Activated CD4-positive, alpha-beta T cell treated with anti-CD3 and anti-CD28 coated beads for 36 hours (primary cell): ENCODE data around the gene ERMAP. TPM values are rescaled to one million over a fixed set of nuclear protein-coding genes. Genes with fewer than 3 reads are reported as not detected.
"Not testable (repeated sequence)": the region's sequence is repeated elsewhere in the genome, so short reads cannot be mapped to it uniquely, and the experiment has no call there.

Source experiments
- ATAC-seq: fragments of 200-7000 bp; cut with Tn5 transposase; one replicate; pipeline ENCODE4 v1.10.0; 2021; ENCODE audit warnings: mild to moderate bottlenecking, moderate library complexity
- CTCF ChIA-PET: fragments of 350-600 bp; sonication (Branson Sonifier 250); formaldehyde crosslinking; loops from one replicate; lab custom pipeline; 2021; ENCODE audit warnings: antibody characterized with exemption; lab: Charles Lee
- POLR2A ChIA-PET: fragments of 350-600 bp; sonication (Branson Sonifier 250); formaldehyde crosslinking; loops from one replicate; lab custom pipeline; 2021; ENCODE audit warnings: antibody characterized with exemption, inconsistent platforms; lab: Charles Lee
- DNase-seq: peaks from one replicate; pipeline ENCODE4 v3.0.0-alpha.2; 2020
- H3K27ac Mint-ChIP-seq: one replicate; pipeline ENCODE4 v1.8.0; 2021; ENCODE audit warnings: mixed read lengths
- H3K27me3 Mint-ChIP-seq: one replicate; pipeline ENCODE4 v1.8.0; 2021; ENCODE audit warnings: mixed read lengths
- H3K36me3 Mint-ChIP-seq: one replicate; pipeline ENCODE4 v1.8.0; 2021; ENCODE audit warnings: low read depth, mixed read lengths
- H3K4me1 Mint-ChIP-seq: one replicate; pipeline ENCODE4 v1.8.0; 2021; ENCODE audit warnings: mixed read lengths
- H3K4me3 Mint-ChIP-seq: one replicate; pipeline ENCODE4 v1.8.0; 2021; ENCODE audit warnings: mild to moderate bottlenecking, moderate library complexity, mixed read lengths
- H3K9me3 Mint-ChIP-seq: one replicate; pipeline ENCODE4 v1.8.0; 2021; ENCODE audit warnings: low read depth, mixed read lengths
- intact Hi-C, 2 experiments: fragments of 100-400 bp; cut with DNase I in 1 of 2; cut with micrococcal nuclease in 1 of 2; formaldehyde crosslinking; loops; one replicate each; pipeline versions ENCODE4 v1.14.2 to v1.15.1; 2022 to 2024; cut with DNase I, micrococcal nuclease
- total RNA-seq, 2 experiments: library from RNA; stranded (reverse); gene quantifications; one replicate each; pipeline ENCODE4 v1.2.3, GENCODE V29; 2021

Gene ERMAP
- total RNA-seq, 2 experiments from 2014 or later: 4.5 to 6.4 TPM

GRCh38 chr1:42869254-42869653 is 52.3 kb downstream of the ERMAP start:
- H3K4me3 Mint-ChIP-seq, H3K9me3 Mint-ChIP-seq, CTCF ChIA-PET, H3K27ac Mint-ChIP-seq, ATAC-seq, intact Hi-C loops, H3K36me3 Mint-ChIP-seq, H3K27me3 Mint-ChIP-seq, DNase-seq, POLR2A ChIA-PET, H3K4me1 Mint-ChIP-seq: not testable (repeated sequence)

- H3K9me3 Mint-ChIP-seq, ATAC-seq, H3K4me3 Mint-ChIP-seq, POLR2A ChIA-PET, intact Hi-C loops, H3K27ac Mint-ChIP-seq, H3K27me3 Mint-ChIP-seq, DNase-seq, H3K4me1 Mint-ChIP-seq, CTCF ChIA-PET, H3K36me3 Mint-ChIP-seq: not testable (repeated sequence)
These were observed 52.8 kb downstream of the ERMAP start for GRCh38 chr1:42869751-42870150.

- POLR2A ChIA-PET, H3K27ac Mint-ChIP-seq, H3K36me3 Mint-ChIP-seq, DNase-seq, H3K27me3 Mint-ChIP-seq, H3K4me1 Mint-ChIP-seq, H3K9me3 Mint-ChIP-seq, H3K4me3 Mint-ChIP-seq, intact Hi-C loops, ATAC-seq: not testable (repeated sequence)
- CTCF ChIA-PET: interaction anchor here (0.7 kb wide), 1 partner anchor 96 kb away, joined by 3 read pairs; no protein-coding TSS in a partner anchor
These were observed 56.2 kb downstream of the ERMAP start for GRCh38 chr1:42873108-42873507.

- peaks cover 6% of the 10 kb centered on the region for H3K9me3 Mint-ChIP-seq
- no peaks in the 10 kb centered on the region for H3K27me3 Mint-ChIP-seq
- ChIA-PET POLR2A (no interaction called here), CTCF (no interaction called here)
- H3K4me1 Mint-ChIP-seq: no peaks in the 10 kb centered on the region
- ATAC-seq: no peak
- intact Hi-C loops: no loop called here
- DNase-seq: no peak
- H3K4me3 Mint-ChIP-seq: no peak overlapping the region
- no peaks in the 10 kb centered on the region for H3K36me3 Mint-ChIP-seq
- H3K27ac Mint-ChIP-seq: no peak overlapping the region
These were observed 56.7 kb downstream of the ERMAP start for GRCh38 chr1:42873670-42874069.

- no peak overlapping the region for H3K4me3 Mint-ChIP-seq
- no peaks in the 10 kb centered on the region for H3K36me3 Mint-ChIP-seq
- intact Hi-C loops: no loop called here
- CTCF ChIA-PET: no interaction called here
- peaks cover 6% of the 10 kb centered on the region for H3K9me3 Mint-ChIP-seq
- ATAC-seq (no peak), DNase-seq (no peak)
- H3K4me1 Mint-ChIP-seq: no peaks in the 10 kb centered on the region
- H3K27me3 Mint-ChIP-seq: no peaks in the 10 kb centered on the region
- POLR2A ChIA-PET: no interaction called here
- no peak overlapping the region for H3K27ac Mint-ChIP-seq
These were observed 59.1 kb downstream of the ERMAP start for GRCh38 chr1:42876009-42876408.

GRCh38 chr1:42877380-42877779 is 60.5 kb downstream of the ERMAP start:
- intact Hi-C loops: no loop called here
- no peaks in the 10 kb centered on the region for H3K36me3 Mint-ChIP-seq
- no peak overlapping the region for H3K4me3 Mint-ChIP-seq
- H3K27ac Mint-ChIP-seq: no peak overlapping the region
- POLR2A ChIA-PET: interaction anchor here (0.7 kb wide), 1 partner anchor 13 kb away, joined by 3 read pairs; no protein-coding TSS in a partner anchor
- ATAC-seq: no peak
- H3K27me3 Mint-ChIP-seq: no peaks in the 10 kb centered on the region
- peaks cover 6% of the 10 kb centered on the region for H3K9me3 Mint-ChIP-seq
- CTCF ChIA-PET: no interaction called here
- no peaks in the 10 kb centered on the region for H3K4me1 Mint-ChIP-seq
- DNase-seq: no peak

- Mint-ChIP-seq H3K4me1 (no peaks in the 10 kb centered on the region), H3K9me3 (no peaks in the 10 kb centered on the region), H3K27me3 (peaks cover 4% of the 10 kb centered on the region), H3K36me3 (no peaks in the 10 kb centered on the region), H3K27ac (no peak overlapping the region), H3K4me3 (no peak overlapping the region)
- ATAC-seq (no peak), DNase-seq (no peak)
- intact Hi-C loops: no loop called here
- CTCF ChIA-PET: interaction anchor here (0.7 kb wide), 1 partner anchor 116 kb away, joined by 3 read pairs; no protein-coding TSS in a partner anchor
- POLR2A ChIA-PET: no interaction called here
These were observed 63.5 kb downstream of the ERMAP start for GRCh38 chr1:42880384-42880783.

GRCh38 chr1:42886046-42886739 is 69.3 kb downstream of the ERMAP start:
- POLR2A ChIA-PET: no interaction called here
- no peak overlapping the region for H3K27ac Mint-ChIP-seq
- H3K27me3 Mint-ChIP-seq: peaks cover 4% of the 10 kb centered on the region

GRCh38 chr1:42886800-42887199 is 69.9 kb downstream of the ERMAP start:
- intact Hi-C loops: no loop called here
- ChIA-PET POLR2A (no interaction called here), CTCF (no interaction called here)
- Mint-ChIP-seq H3K4me1 (no peaks in the 10 kb centered on the region), H3K36me3 (no peaks in the 10 kb centered on the region), H3K4me3 (no peak overlapping the region), H3K9me3 (no peaks in the 10 kb centered on the region), H3K27ac (no peak overlapping the region), H3K27me3 (peaks cover 4% of the 10 kb centered on the region)
- DNase-seq (no peak), ATAC-seq (no peak)

More at GRCh38 chr1:42886046-42886739, 69.3 kb downstream of the ERMAP start:
- no peak overlapping the region for H3K4me3 Mint-ChIP-seq
- DNase-seq: no peak
- H3K9me3 Mint-ChIP-seq: no peaks in the 10 kb centered on the region
- intact Hi-C loops: no loop called here
- CTCF ChIA-PET: no interaction called here
- H3K36me3 Mint-ChIP-seq: no peaks in the 10 kb centered on the region
- no peak for ATAC-seq
- no peaks in the 10 kb centered on the region for H3K4me1 Mint-ChIP-seq

GRCh38 chr1:42887366-42887765 is 70.4 kb downstream of the ERMAP start:
- CTCF ChIA-PET: no interaction called here

GRCh38 chr1:42888013-42888633 is 71.2 kb downstream of the ERMAP start:
- no peak overlapping the region for H3K4me3 Mint-ChIP-seq
- no peak overlapping the region for H3K27ac Mint-ChIP-seq
- peaks cover 4% of the 10 kb centered on the region for H3K27me3 Mint-ChIP-seq
- no peak for DNase-seq
- no peaks in the 10 kb centered on the region for H3K36me3 Mint-ChIP-seq
- intact Hi-C loops: no loop called here
- POLR2A ChIA-PET: no interaction called here
- H3K9me3 Mint-ChIP-seq: no peaks in the 10 kb centered on the region
- H3K4me1 Mint-ChIP-seq: no peaks in the 10 kb centered on the region
- ATAC-seq: no peak
- CTCF ChIA-PET: no interaction called here

More at GRCh38 chr1:42887366-42887765, 70.4 kb downstream of the ERMAP start:
- ATAC-seq (no peak), DNase-seq (no peak)
- Mint-ChIP-seq H3K27me3 (peaks cover 4% of the 10 kb centered on the region), H3K9me3 (no peaks in the 10 kb centered on the region), H3K4me3 (no peak overlapping the region), H3K36me3 (no peaks in the 10 kb centered on the region), H3K27ac (no peak overlapping the region), H3K4me1 (no peaks in the 10 kb centered on the region)
- intact Hi-C loops: no loop called here
- POLR2A ChIA-PET: no interaction called here

- ChIA-PET POLR2A (no interaction called here), CTCF (interaction anchor here (1.1 to 1.7 kb wide), 2 partner anchors 23 to 195 kb away, joined by 3 to 5 read pairs; no protein-coding TSS in a partner anchor)
- intact Hi-C loops: no loop called here
- Mint-ChIP-seq H3K27ac (no peak overlapping the region), H3K4me1 (no peaks in the 10 kb centered on the region), H3K36me3 (no peaks in the 10 kb centered on the region), H3K9me3 (no peaks in the 10 kb centered on the region), H3K4me3 (no peak overlapping the region), H3K27me3 (peaks cover 4% of the 10 kb centered on the region)
- DNase-seq: no peak
- no peak for ATAC-seq
These were observed 72.3 kb downstream of the ERMAP start for GRCh38 chr1:42889264-42889663.
